GM19372 (cell line): ENCODE results near the gene TMEM181.
"Not testable (repeated sequence)": the region's sequence is repeated elsewhere in the genome, so short reads cannot be mapped to it uniquely, and the experiment has no call there.

Experiments
- ATAC-seq: cut with Tn5 transposase; IDR thresholded peaks from one replicate; pipeline ENCODE4 v1.9.1; 2021; ENCODE audit warnings: mild to moderate bottlenecking, low read depth, moderate library complexity; ENCODE audit not compliant: unreplicated experiment

TMEM181 gene

DNA sequence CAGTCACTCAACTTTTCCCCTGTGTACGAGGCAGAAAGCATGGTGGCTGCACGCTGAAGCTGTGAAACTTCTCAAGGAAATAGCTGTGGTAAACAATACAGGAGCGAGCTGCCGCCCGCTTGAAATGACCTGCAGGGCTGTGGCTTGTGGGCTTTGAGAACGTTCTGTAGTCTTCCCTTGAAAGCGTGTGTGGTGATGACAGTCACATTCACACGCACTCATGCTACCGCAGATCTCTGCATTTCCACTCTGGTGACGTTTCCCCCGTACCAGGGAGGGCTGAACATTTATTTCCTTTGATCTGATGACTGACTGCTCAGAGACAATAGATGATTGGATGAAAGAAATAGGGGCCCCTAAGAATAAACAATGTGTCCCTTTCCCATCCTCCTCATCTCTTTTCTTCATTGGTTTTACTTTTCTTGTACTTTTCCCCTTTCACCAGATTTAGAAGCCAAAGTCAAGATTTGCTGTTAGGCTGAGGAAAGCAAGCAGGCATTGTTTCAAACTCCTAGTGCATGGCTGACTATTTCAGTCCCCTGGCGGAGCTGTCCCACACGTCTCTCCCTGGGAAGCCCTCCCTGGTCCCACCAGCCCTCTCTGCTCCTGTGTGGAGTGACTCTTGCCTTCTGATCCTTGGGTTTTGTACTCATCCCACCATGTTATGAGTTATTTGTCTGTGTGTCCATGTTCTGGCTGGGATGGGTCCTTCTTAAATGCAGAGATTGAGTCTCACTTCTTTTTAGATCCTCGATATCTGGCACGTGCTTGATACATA lies 93.9 kb downstream of the TMEM181 start:
- peak; percentile 56 for ATAC-seq

DNA sequence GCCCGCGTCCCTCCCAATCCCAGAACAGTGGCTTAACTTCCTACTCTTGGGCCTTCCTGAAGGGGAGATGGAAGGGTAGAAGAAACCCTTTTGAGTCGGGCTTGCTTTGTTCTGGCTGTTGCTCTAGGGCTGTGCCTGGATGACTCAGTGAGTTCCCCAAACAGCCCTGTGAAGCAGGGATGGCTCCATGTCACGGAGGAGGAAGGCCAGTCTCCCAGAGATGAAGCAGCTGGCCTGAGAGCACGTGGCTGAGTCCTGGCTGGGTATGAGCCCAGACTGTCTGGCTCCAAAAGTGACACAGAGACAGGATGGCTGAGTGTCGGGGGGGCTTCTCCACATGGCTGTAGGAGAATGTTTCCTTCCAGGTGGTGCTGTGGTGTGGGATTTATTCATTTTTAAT lies 94.6 kb downstream of the TMEM181 start:
- no peak for ATAC-seq

DNA sequence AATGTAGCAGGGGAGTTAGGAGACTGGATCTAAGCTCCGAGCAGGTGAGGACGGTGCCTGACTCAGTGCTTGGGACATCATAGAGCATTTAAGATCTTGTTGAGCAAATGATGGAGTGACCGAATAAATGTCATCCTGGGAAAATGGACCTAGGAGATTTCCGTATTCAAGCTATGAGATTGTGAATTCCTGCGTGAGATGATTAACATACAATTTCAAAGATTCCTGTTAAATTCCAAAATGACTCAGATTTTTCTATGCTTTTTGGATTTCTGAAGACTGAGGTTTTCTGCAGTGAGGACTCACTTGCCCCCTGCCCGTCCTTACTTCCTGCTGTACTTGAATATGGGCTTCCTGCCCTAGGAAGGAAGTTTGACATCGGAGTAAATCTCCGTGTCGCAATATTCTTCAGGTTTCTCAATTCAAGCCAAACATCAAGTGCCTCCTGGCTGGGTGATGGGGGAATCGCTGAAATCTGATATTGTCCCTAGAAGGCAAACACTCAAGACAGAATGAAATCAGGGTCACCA lies 95.1 kb downstream of the TMEM181 start:
- no peak for ATAC-seq

DNA sequence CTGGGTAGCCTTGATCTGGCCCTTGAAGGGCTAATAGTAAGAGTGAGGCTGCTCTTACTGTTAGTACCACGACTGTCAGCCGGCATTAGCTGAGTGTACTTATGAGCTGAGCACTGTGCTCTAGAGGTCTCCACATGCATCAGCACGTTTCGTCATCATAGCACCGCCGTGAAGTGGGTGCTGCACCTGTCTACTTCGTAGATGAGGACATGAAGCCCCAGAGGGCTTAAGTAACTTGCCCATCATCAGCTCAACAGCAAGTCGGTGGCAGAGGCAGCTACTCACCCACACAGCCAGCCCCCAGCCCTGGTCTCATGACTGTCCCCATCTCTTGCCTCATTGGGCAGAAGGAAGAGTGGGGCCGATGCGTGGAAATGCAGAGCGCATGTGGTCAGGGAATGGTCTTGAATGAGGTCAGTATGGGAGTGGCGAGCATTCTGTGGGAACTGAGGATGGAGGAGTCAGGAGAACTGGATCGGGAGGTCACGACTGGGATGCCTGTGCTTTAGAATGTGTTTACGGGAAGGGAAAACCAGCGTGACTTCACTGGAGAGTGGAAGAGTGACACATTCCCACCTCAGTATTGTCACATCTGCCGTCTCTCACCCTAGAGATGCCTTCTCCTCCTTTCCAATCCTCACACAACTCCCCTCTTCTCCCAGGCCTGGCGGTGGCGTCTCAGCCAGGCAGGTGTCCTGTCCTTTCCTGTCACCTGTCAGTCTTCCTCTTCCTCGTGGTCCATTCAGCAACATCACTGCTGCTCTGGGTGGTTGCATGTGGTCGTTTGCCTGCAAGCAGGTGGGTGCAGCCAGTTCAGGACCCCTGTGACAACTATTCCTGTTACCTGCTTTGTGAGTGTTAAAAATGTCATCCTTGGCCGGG lies 95.9 kb downstream of the TMEM181 start:
- ATAC-seq: no peak

DNA sequence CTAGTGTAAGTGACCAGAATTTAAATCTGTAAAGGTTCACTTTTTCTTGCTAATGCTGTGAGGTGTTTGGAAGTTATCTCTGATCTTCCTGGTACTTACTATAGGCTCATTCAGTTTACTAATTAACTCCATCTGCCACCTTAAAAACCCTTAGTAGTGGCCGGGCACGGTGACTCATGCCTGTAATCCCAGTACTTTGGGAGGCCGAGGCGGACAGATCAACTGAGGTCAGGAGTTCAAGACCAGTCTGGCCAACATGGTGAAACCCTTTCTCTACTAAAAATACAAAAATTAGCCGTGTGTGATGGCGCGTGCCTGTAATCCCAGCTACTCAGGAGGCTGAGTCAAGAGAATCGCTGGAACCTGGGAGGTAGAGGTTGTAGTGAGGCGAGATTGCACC lies 97.1 kb downstream of the TMEM181 start:
- not testable (repeated sequence) for ATAC-seq

DNA sequence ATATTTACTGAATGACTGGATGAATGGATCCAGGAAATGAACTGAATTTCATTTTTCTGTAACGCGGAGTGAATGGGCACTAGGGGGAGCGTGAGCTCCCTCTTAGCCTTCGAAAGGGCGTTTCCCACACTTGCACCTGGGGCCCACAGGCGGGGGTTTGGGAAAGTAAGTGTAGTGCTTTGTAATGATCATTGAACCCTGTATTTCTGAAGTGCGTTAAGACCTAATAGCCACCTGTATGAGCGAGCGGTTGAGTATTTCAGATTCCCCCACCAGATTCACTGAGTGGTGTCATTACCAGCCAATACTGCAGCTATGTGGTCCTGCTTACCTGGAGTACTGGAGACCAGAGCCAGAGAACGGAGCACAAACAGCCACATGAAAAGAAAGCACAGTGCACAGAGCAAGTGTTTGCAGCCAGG lies 100.5 kb downstream of the TMEM181 start:
- ATAC-seq: no peak

DNA sequence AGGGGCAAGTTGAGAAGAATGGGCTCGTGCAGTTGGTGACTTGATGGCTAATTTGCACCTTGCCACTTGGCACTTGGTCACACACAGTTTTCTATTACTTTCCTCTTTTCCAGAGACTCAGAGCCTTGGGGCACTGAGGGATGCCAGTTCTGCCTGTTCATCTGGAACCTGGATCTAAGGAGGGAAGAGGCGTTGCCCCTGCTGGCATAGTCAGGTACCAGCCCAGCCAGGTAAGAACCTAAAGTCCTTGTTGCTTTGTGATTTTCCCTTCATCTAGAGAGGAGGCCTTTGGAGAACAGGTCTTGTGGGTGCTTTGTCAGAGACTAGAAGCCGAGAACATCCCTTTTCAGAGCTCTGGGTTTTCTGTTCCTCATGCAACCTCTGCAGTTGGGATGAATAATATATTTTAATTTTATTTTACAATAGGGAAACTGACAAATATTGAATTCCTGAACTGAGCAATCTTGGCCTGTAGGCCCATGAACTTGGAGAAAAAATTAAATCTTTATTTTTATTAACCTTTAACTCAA lies 101.3 kb downstream of the TMEM181 start:
- ATAC-seq: no peak

DNA sequence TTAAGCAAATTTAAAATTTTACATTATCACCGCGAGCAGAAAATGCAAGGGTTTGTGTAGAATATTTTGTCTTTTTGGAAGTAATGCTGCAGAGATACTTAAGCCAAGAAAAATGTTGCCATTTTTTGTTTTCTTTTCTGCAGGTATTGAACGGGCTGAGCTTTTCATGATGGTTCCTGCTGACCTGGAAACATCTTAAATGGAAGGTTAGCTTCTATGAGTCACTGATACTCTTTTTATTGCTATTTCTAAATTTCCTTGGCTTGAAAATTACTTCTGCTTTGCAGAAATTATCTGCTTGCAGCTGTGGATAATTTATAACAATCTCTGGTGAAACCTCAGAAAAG lies 102.7 kb downstream of the TMEM181 start:
- no peak for ATAC-seq

DNA sequence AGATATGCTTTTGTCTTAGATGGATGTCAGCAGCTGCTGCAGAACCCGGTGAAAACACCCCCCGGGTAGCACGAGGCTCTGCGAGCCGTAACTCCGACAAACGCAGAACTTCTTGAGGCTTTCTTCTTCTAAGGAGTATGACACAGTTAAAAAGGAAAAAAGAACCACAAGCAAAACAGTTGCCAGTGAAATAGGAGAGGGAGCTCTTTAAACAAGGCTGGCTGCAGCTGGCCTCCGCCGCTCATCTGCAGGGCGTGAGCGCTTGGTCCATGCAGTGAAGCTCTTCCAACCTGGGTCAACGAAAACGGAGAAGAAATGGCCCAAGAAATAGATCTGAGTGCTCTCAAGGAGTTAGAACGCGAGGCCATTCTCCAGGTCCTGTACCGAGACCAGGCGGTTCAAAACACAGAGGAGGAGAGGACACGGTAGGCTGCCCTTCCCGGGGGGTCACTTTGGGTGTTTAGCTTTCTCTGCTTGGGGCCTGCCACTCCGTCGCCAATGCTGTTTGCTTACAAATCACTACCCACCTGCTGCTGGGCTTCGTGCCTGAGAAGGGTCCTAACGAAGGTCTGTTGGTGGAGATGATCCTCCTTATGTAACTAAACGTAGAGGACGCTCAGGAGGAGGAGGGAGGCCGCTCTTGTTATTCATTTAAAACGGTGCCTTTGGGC lies 103.2 kb downstream of the TMEM181 start:
- ATAC-seq: no peak

DNA sequence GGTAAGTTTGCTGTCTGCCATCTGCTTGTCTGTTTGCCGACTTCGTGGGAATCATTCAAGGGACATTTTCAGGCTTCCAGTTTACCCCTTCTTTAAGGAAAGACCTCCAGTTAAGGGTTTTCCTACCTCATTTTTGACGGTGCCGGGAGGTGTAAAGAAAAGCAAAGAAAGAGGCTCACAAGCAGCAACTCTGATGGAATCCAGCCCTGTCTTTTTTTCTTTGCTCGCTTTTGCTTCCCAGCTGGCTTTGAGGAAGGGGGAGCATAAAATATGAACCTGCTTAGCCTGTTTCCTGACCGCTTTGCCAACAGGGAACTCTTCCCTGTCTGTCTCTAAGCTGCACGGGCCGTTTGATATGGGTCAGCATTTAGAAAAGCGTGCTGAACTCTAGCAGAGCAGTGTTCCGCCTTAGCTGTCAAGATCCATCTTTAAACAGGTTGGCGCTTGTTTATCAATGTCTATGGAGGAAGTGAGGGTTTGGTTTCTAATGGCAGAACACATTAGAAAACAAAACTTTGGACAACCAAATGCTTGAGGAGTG lies 103.8 kb downstream of the TMEM181 start:
- no peak for ATAC-seq

DNA sequence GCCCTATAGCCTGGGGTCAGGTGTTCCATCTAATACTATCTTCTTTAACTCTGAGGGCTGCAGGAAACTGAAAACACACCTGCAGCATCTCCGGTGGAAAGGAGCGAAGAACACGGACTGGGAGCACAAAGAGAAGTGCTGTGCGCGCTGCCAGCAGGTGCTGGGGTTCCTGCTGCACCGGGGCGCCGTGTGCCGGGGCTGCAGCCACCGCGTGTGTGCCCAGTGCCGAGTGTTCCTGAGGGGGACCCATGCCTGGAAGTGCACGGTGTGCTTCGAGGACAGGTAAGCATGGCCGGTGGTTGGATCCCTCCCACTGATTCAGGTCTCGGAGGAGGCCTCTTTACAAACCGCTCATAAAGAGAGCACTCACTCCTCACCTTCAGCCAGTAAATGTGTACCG lies 105.4 kb downstream of the TMEM181 start:
- no peak for ATAC-seq

DNA sequence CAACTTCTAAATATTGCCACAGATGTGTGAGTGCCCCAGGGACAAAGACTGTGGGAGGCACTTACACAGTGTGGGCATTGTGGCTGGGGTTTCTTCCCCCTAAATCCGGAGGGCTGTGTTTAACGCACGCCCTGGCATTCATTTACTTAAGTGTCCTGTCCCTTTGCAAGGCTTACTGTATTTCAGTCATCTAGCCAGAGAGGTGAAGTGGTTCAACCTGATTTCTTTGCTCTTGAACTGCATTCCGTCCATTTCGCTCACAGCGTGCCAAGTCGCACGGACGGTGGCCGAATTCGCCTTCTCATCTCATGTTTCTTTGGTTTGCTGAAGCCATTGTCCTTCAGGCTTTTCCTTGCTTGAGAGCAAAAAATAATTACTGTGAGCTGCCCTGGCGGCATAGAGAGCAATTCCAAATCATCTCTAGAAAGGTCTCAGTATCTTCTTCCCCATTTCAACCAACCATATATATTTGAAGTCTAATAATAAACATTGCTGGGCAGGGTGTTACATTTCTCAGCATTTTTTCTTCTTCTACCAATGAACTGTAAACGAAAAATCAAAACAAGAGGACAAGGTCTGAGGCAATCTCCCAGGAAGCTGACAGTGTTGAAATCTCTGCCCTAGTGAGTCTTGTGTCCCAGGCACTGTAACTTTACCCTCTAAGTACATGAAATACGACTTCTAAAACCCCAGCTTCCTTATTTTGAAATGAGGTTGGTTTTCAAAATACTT lies 106.9 kb downstream of the TMEM181 start:
- ATAC-seq: no peak

DNA sequence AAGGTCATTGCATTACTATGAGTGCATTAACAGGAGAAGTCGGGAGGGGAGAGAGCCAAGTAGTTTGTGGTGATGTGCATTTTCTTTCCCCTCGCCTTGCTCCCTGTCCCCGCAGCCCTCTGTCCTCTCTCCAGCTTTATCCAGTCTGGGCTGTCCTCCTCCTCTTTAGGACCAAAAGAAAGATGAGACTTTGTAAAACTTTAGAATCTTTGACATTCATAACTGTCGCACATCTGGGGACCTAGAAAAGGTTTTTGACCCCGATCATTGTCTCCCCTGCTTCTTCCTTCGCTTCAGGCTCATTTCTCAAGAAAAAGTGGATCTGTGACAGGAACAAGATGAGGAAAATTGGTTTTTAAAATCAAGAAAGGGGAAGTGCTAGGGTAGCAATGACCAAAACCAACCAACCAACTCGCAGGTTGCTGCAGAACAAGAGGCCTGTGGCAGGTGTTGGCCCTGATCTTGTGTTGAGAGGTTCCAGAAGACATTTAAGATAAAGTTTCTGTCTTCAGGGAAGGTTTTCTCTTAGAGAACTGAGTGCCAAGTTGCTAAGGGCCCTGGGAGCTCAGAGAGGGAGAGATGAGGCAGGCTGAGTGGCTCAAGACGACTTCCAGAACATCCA lies 107.6 kb downstream of the TMEM181 start:
- no peak for ATAC-seq

DNA sequence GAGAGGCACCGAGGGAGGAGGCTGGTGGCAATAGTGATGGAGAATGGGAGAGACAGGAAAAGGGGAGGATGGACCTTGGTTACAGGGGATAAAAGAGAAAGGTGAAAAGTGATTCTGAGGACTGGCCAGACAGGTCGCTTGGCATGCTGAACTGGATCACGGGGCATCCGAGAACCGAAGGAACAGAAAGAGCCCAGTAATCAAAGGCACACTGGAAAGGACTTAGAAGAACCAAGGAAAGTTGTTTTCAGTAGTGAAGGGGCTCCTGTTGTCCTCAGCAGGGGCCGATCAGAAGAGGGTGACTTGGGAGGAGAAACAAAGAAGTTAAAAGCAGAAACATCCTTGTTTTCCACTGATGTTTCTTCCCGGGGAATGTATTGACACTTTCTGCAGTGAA lies 108.8 kb downstream of the TMEM181 start:
- no peak for ATAC-seq

DNA sequence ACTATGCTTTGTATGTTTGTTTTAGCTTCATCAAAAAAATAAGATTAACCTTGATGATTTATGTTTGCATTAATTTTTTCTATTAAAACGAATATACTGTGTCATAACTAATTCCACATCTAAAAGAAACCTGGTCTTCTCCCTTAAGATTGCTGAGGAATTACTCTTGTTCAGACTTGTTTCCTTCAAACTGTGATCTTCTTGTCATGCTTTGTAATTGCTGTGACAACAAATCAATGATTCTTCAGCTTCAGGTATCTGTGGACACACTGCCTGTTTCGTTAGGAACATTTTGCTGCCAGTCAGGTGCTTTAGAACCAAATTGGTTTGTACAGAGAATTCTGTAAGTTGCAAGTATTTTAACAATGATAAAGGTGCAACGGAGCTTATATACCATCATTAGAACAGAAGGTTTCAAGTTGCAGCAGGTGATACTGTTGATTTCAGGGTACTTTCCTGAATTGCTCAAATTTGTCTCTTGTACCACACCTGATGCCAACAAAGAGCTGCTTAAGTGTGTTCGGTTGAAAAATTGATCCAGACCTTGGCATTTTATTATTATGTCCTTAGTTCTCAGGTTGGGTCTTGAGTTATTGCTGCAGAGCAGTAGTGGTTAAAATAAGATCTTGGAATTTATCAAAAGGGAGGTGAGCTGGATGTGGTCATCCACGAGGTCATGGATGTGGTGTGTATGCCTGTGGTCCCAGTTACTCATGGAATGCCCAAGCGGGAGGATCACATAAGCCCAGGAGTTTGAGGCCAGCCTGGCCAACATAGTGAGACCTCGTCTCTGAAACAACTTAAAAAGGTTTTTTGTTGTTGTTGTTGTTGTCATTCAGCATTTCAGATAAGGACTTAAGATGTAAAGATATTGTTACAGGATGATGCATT lies 109.5 kb downstream of the TMEM181 start:
- ATAC-seq: no peak

DNA sequence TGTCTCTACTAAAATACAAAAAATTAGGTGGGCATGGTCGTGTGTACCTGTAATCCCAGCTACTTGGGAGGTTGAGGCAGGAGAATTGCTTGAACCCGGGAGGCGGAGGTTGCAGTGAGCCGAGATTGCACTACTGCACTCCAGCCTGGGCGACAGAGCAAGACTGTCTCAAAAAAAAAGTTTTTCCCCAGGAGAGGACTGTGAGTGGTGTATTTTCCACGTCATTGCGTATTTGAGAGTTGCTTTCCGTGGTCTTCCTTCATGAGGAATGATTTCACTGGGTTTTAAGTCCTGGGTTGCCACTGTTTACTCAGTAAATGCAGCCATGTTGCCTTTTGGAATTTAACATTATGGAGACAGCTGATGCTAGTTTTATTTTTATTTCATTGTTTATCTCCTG lies 112.2 kb downstream of the TMEM181 start:
- not testable (repeated sequence) for ATAC-seq

DNA sequence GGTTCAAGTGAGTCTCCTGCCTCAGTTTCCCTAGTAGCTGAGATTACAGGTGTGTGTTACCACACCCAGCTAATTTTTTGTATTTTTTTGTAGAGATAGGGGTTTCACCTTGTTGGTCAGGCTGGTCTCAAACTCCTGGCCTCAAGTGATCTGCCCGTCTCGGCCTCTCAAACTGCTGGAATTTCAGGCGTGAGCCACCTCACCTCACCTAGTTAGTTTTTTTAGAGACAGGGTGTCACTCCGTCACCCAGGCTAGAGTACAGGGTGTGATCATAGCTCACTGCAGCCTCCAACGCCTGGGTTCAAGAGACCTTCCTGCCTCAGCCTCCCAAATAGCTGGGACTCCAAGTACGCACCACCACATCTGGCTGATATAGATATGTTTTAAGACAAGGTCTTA lies 112.8 kb downstream of the TMEM181 start:
- no peak for ATAC-seq

DNA sequence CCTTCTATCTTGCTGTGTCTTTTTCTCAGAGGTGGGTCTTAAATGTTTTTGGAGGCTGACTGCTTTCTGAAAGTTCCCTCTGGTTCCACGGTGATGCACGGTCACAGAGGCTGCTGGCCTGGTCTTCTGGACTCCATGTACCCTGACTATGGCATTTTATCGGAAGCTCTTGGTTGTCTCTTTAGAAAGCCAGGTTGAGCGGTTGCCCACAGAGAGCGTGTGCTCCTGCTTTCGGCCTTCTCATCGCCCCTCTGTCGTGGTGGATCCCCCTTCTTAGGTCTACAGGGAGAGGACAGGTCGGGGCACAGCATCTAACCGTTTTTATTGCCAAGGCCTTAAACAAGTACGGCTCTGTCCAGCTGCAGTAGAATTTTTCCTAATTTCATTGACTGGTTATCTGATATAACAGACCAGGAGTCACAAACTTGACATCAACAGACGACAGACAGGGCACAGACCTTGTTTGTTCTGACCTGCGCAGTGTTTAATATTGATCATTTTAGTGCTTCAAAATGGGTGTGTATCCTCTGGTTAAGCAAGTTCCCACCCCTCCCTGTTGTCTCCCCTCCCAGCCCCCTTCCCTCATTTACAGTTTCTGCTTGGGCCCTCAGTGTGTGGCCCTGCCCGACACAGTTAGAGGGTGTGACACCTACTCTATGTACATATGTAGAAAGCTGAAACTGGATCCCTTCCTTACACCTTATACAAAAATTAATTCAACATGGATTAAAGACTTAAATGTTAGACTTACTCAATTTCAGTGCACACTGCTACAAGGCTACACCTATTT lies 114.6 kb downstream of the TMEM181 start:
- no peak for ATAC-seq
